ENCODE results near the gene LPIN3. TPM values are rescaled to one million over a fixed set of nuclear protein-coding genes. Genes with fewer than 3 reads are reported as not detected.
"Not testable (repeated sequence)": the region's sequence is repeated elsewhere in the genome, so short reads cannot be mapped to it uniquely, and the experiment has no call there.

The LPIN3 gene
- total RNA-seq, 1 donor from 2014 or later: 1.8 TPM

- H3K4me3 Mint-ChIP-seq: no peak overlapping the region
- H3K27ac Mint-ChIP-seq (ENCODE audit: unreplicated experiment): no peak overlapping the region
- H3K9me3 Mint-ChIP-seq: no peaks in the 10 kb centered on the region
- no peak for TF ChIP-seq CTCF (conservative IDR thresholded peaks at IDR 0.05)
- H3K27me3 Mint-ChIP-seq (ENCODE audit: low read depth): no peaks in the 10 kb centered on the region
- no peaks in the 10 kb centered on the region for H3K36me3 Mint-ChIP-seq (ENCODE audit: low read depth)
- DNase-seq (ENCODE audit: low read depth, low spot score): no peak
- no peaks in the 10 kb centered on the region for H3K4me1 Mint-ChIP-seq
Measured at GRCh38 chr20:41308290-41308711, 32.3 kb upstream of the LPIN3 start.

DNA sequence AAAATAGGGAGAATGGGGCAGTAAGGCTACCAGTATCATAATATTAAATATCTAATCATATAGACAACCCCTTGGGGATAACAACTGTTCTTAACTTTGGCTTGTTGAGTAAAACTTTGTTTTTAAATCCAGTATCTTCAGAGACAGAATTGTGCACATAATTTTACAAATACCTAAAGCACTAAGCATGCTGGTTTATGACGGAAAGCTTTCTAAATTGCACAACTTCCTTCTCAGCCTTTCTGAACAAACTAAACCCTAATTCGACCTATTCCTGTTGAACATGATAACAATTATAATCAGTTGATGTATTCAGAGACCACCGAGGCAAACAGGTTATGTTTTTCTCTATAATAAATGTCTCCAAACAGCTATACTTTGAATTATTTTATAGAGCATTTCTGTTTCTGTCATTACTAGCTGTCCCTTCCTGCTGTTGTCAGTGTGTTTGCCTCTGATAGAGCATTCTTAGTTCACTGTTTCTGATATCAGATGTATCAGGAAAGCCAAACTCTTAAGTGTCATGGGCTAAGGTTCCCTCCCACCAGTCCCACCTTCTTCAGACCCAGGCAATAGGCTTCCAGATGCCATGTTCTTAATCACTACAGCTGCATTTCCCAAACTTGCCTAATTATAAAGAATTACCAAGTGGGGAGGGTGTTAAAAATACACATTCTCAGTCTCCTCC, 31.8 kb upstream of the LPIN3 start:
- no peak for DNase-seq (ENCODE audit: low read depth, low spot score)
- no peak for TF ChIP-seq CTCF (conservative IDR thresholded peaks at IDR 0.05)
- no peak overlapping the region for H3K4me3 Mint-ChIP-seq
- H3K9me3 Mint-ChIP-seq: no peaks in the 10 kb centered on the region
- no peaks in the 10 kb centered on the region for H3K27me3 Mint-ChIP-seq (ENCODE audit: low read depth)
- no peaks in the 10 kb centered on the region for H3K4me1 Mint-ChIP-seq
- no peaks in the 10 kb centered on the region for H3K36me3 Mint-ChIP-seq (ENCODE audit: low read depth)
- H3K27ac Mint-ChIP-seq (ENCODE audit: unreplicated experiment): no peak overlapping the region

GRCh38 chr20:41309817-41310216, 30.8 kb upstream of the LPIN3 start:
- Mint-ChIP-seq H3K36me3 (ENCODE audit: low read depth) (no peaks in the 10 kb centered on the region), H3K9me3 (no peaks in the 10 kb centered on the region), H3K27me3 (ENCODE audit: low read depth) (no peaks in the 10 kb centered on the region), H3K4me1 (peaks cover 3% of the 10 kb centered on the region), H3K4me3 (no peak overlapping the region), H3K27ac (ENCODE audit: unreplicated experiment) (no peak overlapping the region)
- TF ChIP-seq CTCF (conservative IDR thresholded peaks at IDR 0.05): no peak
- DNase-seq (ENCODE audit: low read depth, low spot score): no peak

DNA sequence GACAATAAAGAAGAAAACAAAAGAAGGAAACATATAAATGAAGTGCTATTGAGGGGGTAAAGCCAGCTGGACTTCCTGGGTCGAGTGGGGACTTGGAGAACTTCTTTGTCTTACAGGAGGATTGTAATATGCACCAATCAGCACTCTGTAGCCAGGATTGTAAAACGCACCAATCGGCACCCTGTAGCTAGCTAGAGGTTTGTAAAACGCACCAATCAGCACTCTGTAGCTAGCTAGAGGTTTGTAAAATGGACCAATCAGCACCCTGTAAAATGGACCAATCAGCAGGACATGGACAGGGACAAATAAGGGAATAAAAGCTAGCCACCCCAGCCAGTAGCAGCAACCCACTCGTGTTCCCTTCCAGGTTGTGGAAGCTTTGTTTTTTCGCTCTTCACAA, 28.6 kb upstream of the LPIN3 start:
- not testable (repeated sequence) for DNase-seq (ENCODE audit: low read depth, low spot score); H3K27ac Mint-ChIP-seq (ENCODE audit: unreplicated experiment); H3K27me3 Mint-ChIP-seq (ENCODE audit: low read depth); H3K9me3 Mint-ChIP-seq; H3K36me3 Mint-ChIP-seq (ENCODE audit: low read depth)
- H3K4me1 Mint-ChIP-seq: peaks cover 19% of the 10 kb centered on the region
- H3K4me3 Mint-ChIP-seq: peak overlapping the region; percentile 31

- peaks cover 3% of the 10 kb centered on the region for H3K27me3 Mint-ChIP-seq (ENCODE audit: low read depth)
- H3K4me3 Mint-ChIP-seq: peak overlapping the region; percentile 77
- no peaks in the 10 kb centered on the region for H3K36me3 Mint-ChIP-seq (ENCODE audit: low read depth)
- TF ChIP-seq CTCF (conservative IDR thresholded peaks at IDR 0.05): no peak
- no peak for DNase-seq (ENCODE audit: low read depth, low spot score)
- peaks cover 24% of the 10 kb centered on the region for H3K4me1 Mint-ChIP-seq
- H3K9me3 Mint-ChIP-seq: no peaks in the 10 kb centered on the region
- no peak overlapping the region for H3K27ac Mint-ChIP-seq (ENCODE audit: unreplicated experiment)
Measured at GRCh38 chr20:41314386-41314785, 26.2 kb upstream of the LPIN3 start.

DNA sequence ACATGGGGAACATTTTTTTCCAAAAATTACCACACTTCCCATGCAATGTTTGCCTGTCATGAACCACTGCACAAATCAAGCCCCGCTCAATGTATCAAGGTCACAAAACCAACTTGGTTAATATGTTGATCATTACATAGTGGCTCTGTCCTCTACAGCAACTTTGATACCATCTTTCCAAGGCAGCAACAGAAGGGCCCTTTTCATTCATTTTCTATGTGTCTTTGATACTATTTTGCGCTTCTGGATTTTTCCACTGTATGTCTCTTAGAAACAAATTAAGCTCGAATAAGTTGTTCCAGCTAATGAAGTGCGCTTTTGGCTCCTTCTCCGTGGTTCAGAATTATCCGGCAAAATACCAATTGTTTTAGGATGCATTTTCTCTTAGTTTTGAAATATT, 24.6 kb upstream of the LPIN3 start:
- Mint-ChIP-seq H3K27ac (ENCODE audit: unreplicated experiment) (no peak overlapping the region), H3K27me3 (ENCODE audit: low read depth) (peaks cover 5% of the 10 kb centered on the region), H3K9me3 (no peaks in the 10 kb centered on the region), H3K4me1 (peaks cover 24% of the 10 kb centered on the region), H3K4me3 (peak overlapping the region; percentile 88), H3K36me3 (ENCODE audit: low read depth) (no peaks in the 10 kb centered on the region)
- no peak for DNase-seq (ENCODE audit: low read depth, low spot score)
- no peak for TF ChIP-seq CTCF (conservative IDR thresholded peaks at IDR 0.05)

Measured in neural crest cell (in vitro differentiated cells).